Gastrocnemius medialis (tissue), 4 donors: Measurements from ENCODE around the gene SLC25A36.

Source experiments
- POLR2A ChIP-seq, 2 donors: fragments of 450-650 bp; IDR thresholded peaks; one replicate each; pipeline ENCODE4 v1.6.1; 2017; ENCODE audit warnings: antibody characterized with exemption in 2 of 2, mild to moderate bottlenecking in 2 of 2, moderate library complexity in 2 of 2
- TF ChIP-seq, protein P1 (sequence below), 5 experiments: fragments of 450-650 bp in 3 of 5; fragments of 200-600 bp in 2 of 5; sonication (generic) in 2 of 5; IDR thresholded peaks in 4 of 5; conservative IDR thresholded peaks in 1 of 5; 1 replicate in 4 of 5; 2 replicates in 1 of 5; pipeline ENCODE4 v1.5.1; 2016 to 2019; ENCODE audit warnings: antibody characterized with exemption in 5 of 5, mild to moderate bottlenecking in 3 of 5, moderate library complexity in 3 of 5

DNA sequence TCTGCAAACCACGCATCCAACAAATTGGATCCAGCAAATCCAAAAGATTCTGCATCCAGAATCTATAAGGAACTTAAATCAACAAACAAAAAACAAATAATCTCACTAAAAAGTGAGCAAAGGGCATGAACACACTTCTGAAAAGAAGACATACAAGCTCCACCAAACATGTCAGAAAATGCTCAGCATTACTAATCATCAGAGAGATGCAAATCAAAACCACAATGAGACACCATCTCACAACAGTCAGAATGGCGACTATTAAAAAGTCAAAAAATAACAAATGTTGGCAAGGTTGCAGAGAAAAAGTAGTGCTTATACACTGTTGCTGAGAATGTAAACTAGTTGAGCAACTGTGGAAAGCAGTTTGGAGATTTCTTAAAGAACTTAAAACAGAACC, 21.6 kb upstream of the SLC25A36 start:
- TF ChIP-seq, protein P1, sequence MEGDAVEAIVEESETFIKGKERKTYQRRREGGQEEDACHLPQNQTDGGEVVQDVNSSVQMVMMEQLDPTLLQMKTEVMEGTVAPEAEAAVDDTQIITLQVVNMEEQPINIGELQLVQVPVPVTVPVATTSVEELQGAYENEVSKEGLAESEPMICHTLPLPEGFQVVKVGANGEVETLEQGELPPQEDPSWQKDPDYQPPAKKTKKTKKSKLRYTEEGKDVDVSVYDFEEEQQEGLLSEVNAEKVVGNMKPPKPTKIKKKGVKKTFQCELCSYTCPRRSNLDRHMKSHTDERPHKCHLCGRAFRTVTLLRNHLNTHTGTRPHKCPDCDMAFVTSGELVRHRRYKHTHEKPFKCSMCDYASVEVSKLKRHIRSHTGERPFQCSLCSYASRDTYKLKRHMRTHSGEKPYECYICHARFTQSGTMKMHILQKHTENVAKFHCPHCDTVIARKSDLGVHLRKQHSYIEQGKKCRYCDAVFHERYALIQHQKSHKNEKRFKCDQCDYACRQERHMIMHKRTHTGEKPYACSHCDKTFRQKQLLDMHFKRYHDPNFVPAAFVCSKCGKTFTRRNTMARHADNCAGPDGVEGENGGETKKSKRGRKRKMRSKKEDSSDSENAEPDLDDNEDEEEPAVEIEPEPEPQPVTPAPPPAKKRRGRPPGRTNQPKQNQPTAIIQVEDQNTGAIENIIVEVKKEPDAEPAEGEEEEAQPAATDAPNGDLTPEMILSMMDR (IDR thresholded peaks at IDR 0.05 in 4 of 5, conservative IDR thresholded peaks at IDR 0.05 in 1 of 5), result no peak
- no peak for TF ChIP-seq POLR2A (IDR thresholded peaks at IDR 0.05)
